Effector memory CD4-positive, alpha-beta T cell (primary cell): ENCODE measurements around the gene MED25.

Experiments
- DNase-seq, 3 donors: peaks; one replicate each; pipeline ENCODE4 v3.0.0-alpha.2; 2020
- H3K27ac ChIP-seq: 2 replicates; pipeline ENCODE4 v1.7.0; 2013; ENCODE audit warnings: mild to moderate bottlenecking, low read length, moderate library complexity; ENCODE audit not compliant: insufficient read depth, poor library complexity, severe bottlenecking
- H3K27me3 ChIP-seq: replicated peaks from 2 replicates; pipeline ENCODE4 v1.7.0; 2013; ENCODE audit warnings: mild to moderate bottlenecking, low read length; ENCODE audit not compliant: insufficient read depth, control insufficient read depth, poor library complexity, severe bottlenecking
- H3K36me3 ChIP-seq: 2 replicates; pipeline ENCODE4 v1.7.0; 2013; ENCODE audit warnings: mild to moderate bottlenecking, low read length, moderate library complexity; ENCODE audit not compliant: control insufficient read depth, insufficient read depth
- H3K4me1 ChIP-seq: 2 replicates; pipeline ENCODE4 v1.7.0; 2013; ENCODE audit warnings: low read length, mild to moderate bottlenecking; ENCODE audit not compliant: control insufficient read depth, insufficient read depth, poor library complexity, severe bottlenecking
- H3K4me3 ChIP-seq: 2 replicates; pipeline ENCODE4 v1.7.0; 2013; ENCODE audit warnings: low read length, low read depth, mild to moderate bottlenecking; ENCODE audit not compliant: insufficient read depth, poor library complexity, severe bottlenecking
- H3K9me3 ChIP-seq: 2 replicates; pipeline ENCODE4 v1.7.0; 2013; ENCODE audit warnings: mild to moderate bottlenecking, low read length, moderate library complexity; ENCODE audit not compliant: control insufficient read depth

The MED25 gene

GRCh38 chr19:49838885-49839588 is 20.9 kb downstream of the MED25 start:
- Histone ChIP-seq H3K27me3 (no peaks in the 10 kb centered on the region), H3K27ac (no peak overlapping the region), H3K9me3 (no peaks in the 10 kb centered on the region), H3K36me3 (peaks cover 43% of the 10 kb centered on the region), H3K4me3 (no peak overlapping the region), H3K4me1 (no peaks in the 10 kb centered on the region)
- no peak for DNase-seq

GRCh38 chr19:49839713-49840112 is 21.6 kb downstream of the MED25 start:
- no peaks in the 10 kb centered on the region for H3K27me3 ChIP-seq
- H3K36me3 ChIP-seq: peaks cover 36% of the 10 kb centered on the region
- no peaks in the 10 kb centered on the region for H3K9me3 ChIP-seq
- H3K4me3 ChIP-seq: no peak overlapping the region
- H3K27ac ChIP-seq: no peak overlapping the region
- DNase-seq: no peak
- no peaks in the 10 kb centered on the region for H3K4me1 ChIP-seq

- H3K27me3 ChIP-seq: no peaks in the 10 kb centered on the region
- H3K4me1 ChIP-seq: no peaks in the 10 kb centered on the region
- no peak for DNase-seq
- no peak overlapping the region for H3K4me3 ChIP-seq
- H3K27ac ChIP-seq: no peak overlapping the region
- H3K9me3 ChIP-seq: no peaks in the 10 kb centered on the region
- H3K36me3 ChIP-seq: peaks cover 30% of the 10 kb centered on the region
Observed at GRCh38 chr19:49840321-49840720, 22.2 kb downstream of the MED25 start.

GRCh38 chr19:49840736-49841249 is 22.7 kb downstream of the MED25 start:
- H3K27ac ChIP-seq: no peak overlapping the region
- H3K36me3 ChIP-seq: peaks cover 26% of the 10 kb centered on the region
- DNase-seq: no peak
- H3K4me3 ChIP-seq: no peak overlapping the region
- no peaks in the 10 kb centered on the region for H3K27me3 ChIP-seq
- no peaks in the 10 kb centered on the region for H3K9me3 ChIP-seq
- H3K4me1 ChIP-seq: no peaks in the 10 kb centered on the region

- no peaks in the 10 kb centered on the region for H3K4me1 ChIP-seq
Observed at GRCh38 chr19:49843265-49843664, 25.2 kb downstream of the MED25 start.

GRCh38 chr19:49844138-49845095 is 26.3 kb downstream of the MED25 start:
- Histone ChIP-seq H3K9me3 (no peaks in the 10 kb centered on the region), H3K4me3 (no peak overlapping the region), H3K36me3 (no peaks in the 10 kb centered on the region), H3K4me1 (no peaks in the 10 kb centered on the region), H3K27me3 (no peaks in the 10 kb centered on the region), H3K27ac (no peak overlapping the region)
- DNase-seq: no peak

More at GRCh38 chr19:49843265-49843664, 25.2 kb downstream of the MED25 start:
- H3K27ac ChIP-seq: no peak overlapping the region
- H3K4me3 ChIP-seq: no peak overlapping the region
- no peaks in the 10 kb centered on the region for H3K27me3 ChIP-seq
- H3K9me3 ChIP-seq: no peaks in the 10 kb centered on the region
- no peak for DNase-seq
- peaks cover 4% of the 10 kb centered on the region for H3K36me3 ChIP-seq

- Histone ChIP-seq H3K9me3 (no peaks in the 10 kb centered on the region), H3K36me3 (no peaks in the 10 kb centered on the region), H3K4me1 (no peaks in the 10 kb centered on the region), H3K27ac (no peak overlapping the region), H3K27me3 (no peaks in the 10 kb centered on the region), H3K4me3 (no peak overlapping the region)
- no peak for DNase-seq
Observed at GRCh38 chr19:49845414-49845813, 27.3 kb downstream of the MED25 start.

GRCh38 chr19:49846408-49846807 is 28.3 kb downstream of the MED25 start:
- DNase-seq: no peak
- no peaks in the 10 kb centered on the region for H3K36me3 ChIP-seq
- H3K27me3 ChIP-seq: no peaks in the 10 kb centered on the region
- no peak overlapping the region for H3K4me3 ChIP-seq
- H3K27ac ChIP-seq: no peak overlapping the region
- no peaks in the 10 kb centered on the region for H3K4me1 ChIP-seq
- no peaks in the 10 kb centered on the region for H3K9me3 ChIP-seq

- no peaks in the 10 kb centered on the region for H3K27me3 ChIP-seq
- DNase-seq: no peak
- H3K9me3 ChIP-seq: no peaks in the 10 kb centered on the region
- peaks cover 3% of the 10 kb centered on the region for H3K4me1 ChIP-seq
- no peak overlapping the region for H3K4me3 ChIP-seq
- no peak overlapping the region for H3K27ac ChIP-seq
- H3K36me3 ChIP-seq: no peaks in the 10 kb centered on the region
Observed at GRCh38 chr19:49847731-49848696, 29.9 kb downstream of the MED25 start.
